Gastrocnemius medialis (tissue), 4 donors: Measurements from ENCODE around the gene PDS5A.

Experiments used
- CTCF ChIP-seq, 5 experiments: fragments of 450-650 bp in 3 of 5; fragments of 200-600 bp in 2 of 5; sonication (generic) in 2 of 5; IDR thresholded peaks in 4 of 5; conservative IDR thresholded peaks in 1 of 5; 1 replicate in 4 of 5; 2 replicates in 1 of 5; pipeline ENCODE4 v1.5.1; 2016 to 2019; ENCODE audit warnings: antibody characterized with exemption in 5 of 5, mild to moderate bottlenecking in 3 of 5, moderate library complexity in 3 of 5
- POLR2A ChIP-seq, 2 donors: fragments of 450-650 bp; IDR thresholded peaks; one replicate each; pipeline ENCODE4 v1.6.1; 2017; ENCODE audit warnings: antibody characterized with exemption in 2 of 2, mild to moderate bottlenecking in 2 of 2, moderate library complexity in 2 of 2

GRCh38 chr4:39941682-39942217 lies 36.0 kb downstream of the PDS5A start:
- TF ChIP-seq CTCF (IDR thresholded peaks at IDR 0.05 in 4 of 5, conservative IDR thresholded peaks at IDR 0.05 in 1 of 5), result no peak
- no peak for TF ChIP-seq POLR2A (IDR thresholded peaks at IDR 0.05)
